Upper lobe of right lung (tissue), 1 donor: ENCODE data around the gene CHD2. TPM values are rescaled to one million over a fixed set of nuclear protein-coding genes. Genes with fewer than 3 reads are reported as not detected.
A peak's percentile ranks its signal among the peaks of the same experiment; 100 is the strongest.

Experiments used
- ATAC-seq: fragments of 200-7000 bp; cut with Tn5 transposase; one replicate; pipeline ENCODE4 v1.9.1; 2020; ENCODE audit warnings: mild to moderate bottlenecking, moderate library complexity
- DNase-seq: peaks from one replicate; pipeline ENCODE4 v3.0.0-alpha.2; 2020
- H3K27ac ChIP-seq: fragments of 200-600 bp; one replicate; pipeline ENCODE4 v1.8.0; 2022
- H3K27me3 ChIP-seq: fragments of 200-600 bp; one replicate; pipeline ENCODE4 v1.8.0; 2022; ENCODE audit warnings: mild to moderate bottlenecking
- H3K36me3 ChIP-seq: fragments of 200-600 bp; one replicate; pipeline ENCODE4 v1.8.0; 2022
- H3K4me1 ChIP-seq: fragments of 200-600 bp; one replicate; pipeline ENCODE4 v1.8.0; 2022
- H3K4me3 ChIP-seq: fragments of 200-600 bp; one replicate; pipeline ENCODE4 v1.8.0; 2022; ENCODE audit warnings: mild to moderate bottlenecking
- H3K9me3 ChIP-seq: fragments of 200-600 bp; one replicate; pipeline ENCODE4 v1.8.0; 2022
- CTCF ChIP-seq: fragments of 200-600 bp; IDR thresholded peaks from one replicate; pipeline ENCODE4 v1.8.0; 2022; ENCODE audit warnings: antibody characterized with exemption
- intact Hi-C: fragments of 100-400 bp; cut with DNase I; formaldehyde crosslinking; loops from one replicate; pipeline ENCODE4 v1.11.0; 2022
- total RNA-seq: library from RNA; stranded (reverse); fragmentation: NEBNext Ultra II Directional; extraction: Animal tissue kit (Norgen Biotek cat#: 25700); gene quantifications from one replicate; pipeline ENCODE4 v1.2.1, GENCODE V29; 2021
- donor health status: DM: no; HTN: yes; CAD: no; lungs with severe emphysema.

The CHD2 gene
- total RNA-seq, 1 donor from 2014 or later: 161 TPM

GRCh38 chr15:93027413-93027812, 127.3 kb downstream of the CHD2 start:
- intact Hi-C loops: no loop called here

GRCh38 chr15:93028111-93028631, 128.0 kb downstream of the CHD2 start:
- ATAC-seq: no peak
- no peak overlapping the region for H3K4me3 ChIP-seq

More at GRCh38 chr15:93027413-93027812, 127.3 kb downstream of the CHD2 start:
- H3K4me3 ChIP-seq: no peak overlapping the region
- ATAC-seq: no peak
- no peaks in the 10 kb centered on the region for H3K27me3 ChIP-seq
- peak overlapping the region; percentile 18 for H3K27ac ChIP-seq
- peaks cover 52% of the 10 kb centered on the region for H3K36me3 ChIP-seq
- TF ChIP-seq CTCF: no peak
- peaks cover 50% of the 10 kb centered on the region for H3K4me1 ChIP-seq
- no peak for DNase-seq
- H3K9me3 ChIP-seq: no peaks in the 10 kb centered on the region

GRCh38 chr15:93028632-93029213, 128.6 kb downstream of the CHD2 start:
- Histone ChIP-seq H3K4me3 (no peak overlapping the region), H3K4me1 (peaks cover 50% of the 10 kb centered on the region), H3K36me3 (peaks cover 39% of the 10 kb centered on the region), H3K27me3 (no peaks in the 10 kb centered on the region), H3K27ac (peak overlapping the region; percentile 82), H3K9me3 (no peaks in the 10 kb centered on the region)
- intact Hi-C loops: no loop called here
- no peak for TF ChIP-seq CTCF
- peak; percentile 74 for ATAC-seq
- peak; percentile 93 for DNase-seq

More at GRCh38 chr15:93028111-93028631, 128.0 kb downstream of the CHD2 start:
- Histone ChIP-seq H3K4me1 (peaks cover 50% of the 10 kb centered on the region), H3K27ac (peak overlapping the region; percentile 82), H3K36me3 (peaks cover 45% of the 10 kb centered on the region), H3K27me3 (no peaks in the 10 kb centered on the region), H3K9me3 (no peaks in the 10 kb centered on the region)
- intact Hi-C loops: no loop called here
- DNase-seq: no peak
- no peak for TF ChIP-seq CTCF

GRCh38 chr15:93029214-93029835, 129.2 kb downstream of the CHD2 start:
- no peak for TF ChIP-seq CTCF
- H3K4me1 ChIP-seq: peaks cover 50% of the 10 kb centered on the region
- peak overlapping the region; percentile 82 for H3K27ac ChIP-seq
- H3K27me3 ChIP-seq: no peaks in the 10 kb centered on the region
- H3K4me3 ChIP-seq: no peak overlapping the region
- intact Hi-C loops: no loop called here
- ATAC-seq (no peak), DNase-seq (no peak)
- peaks cover 33% of the 10 kb centered on the region for H3K36me3 ChIP-seq
- no peaks in the 10 kb centered on the region for H3K9me3 ChIP-seq

GRCh38 chr15:93029836-93030429, 129.8 kb downstream of the CHD2 start:
- Histone ChIP-seq H3K4me3 (no peak overlapping the region), H3K9me3 (no peaks in the 10 kb centered on the region), H3K27me3 (no peaks in the 10 kb centered on the region), H3K36me3 (peaks cover 27% of the 10 kb centered on the region), H3K27ac (peak overlapping the region; percentile 82), H3K4me1 (peaks cover 50% of the 10 kb centered on the region)
- TF ChIP-seq CTCF: no peak
- ATAC-seq (peak; percentile 18), DNase-seq (no peak)
- intact Hi-C loops: no loop called here
